GM12874 (cell line): ENCODE data around the gene GRIN2C.

Source experiments
- TF ChIP-seq, protein P1 (sequence below): IDR thresholded peaks from 2 replicates; pipeline ENCODE4 v1.5.1; 2011; ENCODE audit warnings: low read depth, mild to moderate bottlenecking, control low read depth, low read length, moderate library complexity; ENCODE audit not compliant: insufficient read depth

The GRIN2C gene

DNA sequence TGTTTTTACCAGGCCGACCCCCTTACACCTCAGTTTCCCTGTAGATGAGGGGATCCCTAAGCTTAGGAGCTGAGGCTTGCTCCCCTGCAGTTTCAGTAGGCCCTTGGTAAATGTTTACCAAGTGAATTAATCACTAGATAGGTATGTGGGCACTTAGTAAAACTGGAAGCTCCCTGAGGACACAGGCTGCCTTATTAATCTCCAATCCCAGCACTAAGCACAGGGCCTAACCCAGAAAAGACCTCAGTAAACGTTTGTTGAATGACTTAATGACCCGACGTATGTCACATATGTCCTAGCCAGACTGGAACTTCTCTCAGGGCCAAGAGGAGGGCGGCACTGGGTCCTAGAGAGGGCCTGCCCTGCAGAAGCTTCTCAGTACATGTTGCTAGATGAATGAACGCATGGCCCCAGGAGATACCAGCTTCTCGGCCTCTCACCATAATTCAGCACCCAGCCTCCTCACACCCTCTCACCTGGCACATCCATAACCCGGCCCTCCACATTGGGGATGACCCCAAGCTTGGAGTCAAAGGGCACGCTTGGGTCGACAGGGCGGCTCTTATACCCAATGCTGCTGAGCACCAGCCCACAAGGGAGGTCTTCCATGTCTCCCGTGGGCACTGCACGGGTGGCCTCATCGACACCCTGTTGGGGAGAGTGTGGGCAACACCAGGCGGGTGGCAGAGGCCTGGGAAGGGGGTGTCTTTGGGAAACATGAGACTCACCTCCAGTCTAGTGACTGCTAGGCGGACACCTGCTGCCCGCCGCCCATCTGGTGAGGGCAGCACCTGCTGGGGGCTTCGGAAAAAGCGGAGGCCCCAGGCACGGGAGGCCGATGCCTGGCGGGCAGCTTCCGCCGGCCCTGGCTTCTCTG lies 4.0 kb upstream of the GRIN2C start:
- TF ChIP-seq, protein P1, sequence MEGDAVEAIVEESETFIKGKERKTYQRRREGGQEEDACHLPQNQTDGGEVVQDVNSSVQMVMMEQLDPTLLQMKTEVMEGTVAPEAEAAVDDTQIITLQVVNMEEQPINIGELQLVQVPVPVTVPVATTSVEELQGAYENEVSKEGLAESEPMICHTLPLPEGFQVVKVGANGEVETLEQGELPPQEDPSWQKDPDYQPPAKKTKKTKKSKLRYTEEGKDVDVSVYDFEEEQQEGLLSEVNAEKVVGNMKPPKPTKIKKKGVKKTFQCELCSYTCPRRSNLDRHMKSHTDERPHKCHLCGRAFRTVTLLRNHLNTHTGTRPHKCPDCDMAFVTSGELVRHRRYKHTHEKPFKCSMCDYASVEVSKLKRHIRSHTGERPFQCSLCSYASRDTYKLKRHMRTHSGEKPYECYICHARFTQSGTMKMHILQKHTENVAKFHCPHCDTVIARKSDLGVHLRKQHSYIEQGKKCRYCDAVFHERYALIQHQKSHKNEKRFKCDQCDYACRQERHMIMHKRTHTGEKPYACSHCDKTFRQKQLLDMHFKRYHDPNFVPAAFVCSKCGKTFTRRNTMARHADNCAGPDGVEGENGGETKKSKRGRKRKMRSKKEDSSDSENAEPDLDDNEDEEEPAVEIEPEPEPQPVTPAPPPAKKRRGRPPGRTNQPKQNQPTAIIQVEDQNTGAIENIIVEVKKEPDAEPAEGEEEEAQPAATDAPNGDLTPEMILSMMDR = no peak

DNA sequence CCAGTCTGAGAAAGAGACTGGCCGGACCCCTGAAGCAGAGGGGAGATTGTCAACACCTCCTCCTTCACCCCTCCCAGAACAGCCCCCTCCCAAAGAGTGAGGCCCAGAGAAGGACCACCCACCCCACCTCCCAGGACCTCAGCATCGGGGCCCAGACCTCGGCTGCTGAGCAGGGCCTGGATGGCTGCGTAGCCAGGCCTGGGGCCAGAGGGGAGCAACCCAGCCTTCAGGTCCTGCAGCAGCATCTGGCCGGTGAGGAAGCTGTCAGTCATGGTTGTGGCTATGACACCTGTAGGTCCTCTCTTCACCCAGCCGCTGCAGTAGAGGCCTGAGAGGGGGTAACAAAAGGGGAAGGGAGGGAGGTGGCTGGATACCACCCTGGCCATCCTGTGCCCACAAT lies 3.2 kb upstream of the GRIN2C start:
- TF ChIP-seq, protein P1 = no peak

DNA sequence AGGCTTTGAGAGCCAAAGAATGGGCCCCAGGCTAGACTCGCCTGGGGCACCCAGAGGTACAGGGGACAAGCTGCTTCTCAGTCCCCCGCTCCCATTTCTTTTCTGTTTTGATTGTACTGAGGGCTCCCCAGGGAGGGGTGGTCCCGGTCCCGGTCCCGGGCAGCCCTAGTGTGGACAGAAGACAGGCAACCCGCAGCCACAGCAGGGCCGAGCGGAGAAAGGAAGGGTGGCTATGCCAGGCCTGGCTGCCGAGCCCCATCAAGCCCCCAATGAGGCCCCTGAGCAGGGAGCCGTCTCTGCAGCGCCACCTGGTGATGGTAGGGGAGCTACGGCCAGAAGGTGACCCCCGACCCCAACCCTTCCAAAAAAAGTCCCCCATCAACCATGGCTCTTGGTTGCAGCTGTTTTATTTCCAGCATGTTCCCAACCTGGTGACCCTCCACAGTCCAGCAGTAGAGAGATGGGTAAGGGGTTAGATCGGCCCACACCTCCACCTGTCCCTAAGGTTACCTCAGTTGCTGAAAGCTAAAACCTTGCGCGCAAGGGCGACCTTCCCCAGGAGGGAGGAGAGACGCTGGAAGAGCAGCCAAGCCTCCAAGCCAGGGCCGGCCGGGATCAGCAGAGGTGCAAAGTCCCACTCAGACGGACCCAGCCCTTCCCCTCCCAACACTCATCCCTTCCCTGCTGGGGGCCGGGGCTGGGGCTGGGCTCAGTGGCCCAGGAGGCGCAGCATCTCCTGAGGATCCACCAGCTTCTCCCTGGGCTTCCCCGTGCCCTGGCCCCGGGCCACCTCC lies 2.6 kb upstream of the GRIN2C start:
- TF ChIP-seq, protein P1 = peak; percentile 84

DNA sequence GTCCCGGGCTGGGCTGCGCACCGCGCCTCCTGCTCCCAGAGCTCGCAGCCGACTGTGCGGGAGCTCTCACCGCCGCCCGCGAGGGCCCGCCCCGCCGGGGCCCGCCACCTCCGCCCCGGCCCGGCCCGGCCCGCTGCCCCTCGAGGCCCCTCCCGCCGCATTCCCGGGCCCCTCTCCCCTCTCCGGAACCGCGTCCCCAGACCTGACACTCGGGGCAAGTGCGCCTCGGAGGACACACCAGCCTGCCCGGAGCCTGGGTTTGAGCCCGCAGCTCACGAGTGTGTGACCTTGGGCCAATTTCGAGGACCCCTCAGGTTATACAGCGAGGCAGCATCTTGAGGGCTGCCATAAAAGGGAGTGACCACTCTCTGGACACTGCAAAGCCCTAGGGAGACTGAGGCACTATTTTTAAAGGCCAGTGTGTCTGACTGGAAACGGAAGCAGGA lies 2.0 kb upstream of the GRIN2C start:
- TF ChIP-seq, protein P1 = no peak

DNA sequence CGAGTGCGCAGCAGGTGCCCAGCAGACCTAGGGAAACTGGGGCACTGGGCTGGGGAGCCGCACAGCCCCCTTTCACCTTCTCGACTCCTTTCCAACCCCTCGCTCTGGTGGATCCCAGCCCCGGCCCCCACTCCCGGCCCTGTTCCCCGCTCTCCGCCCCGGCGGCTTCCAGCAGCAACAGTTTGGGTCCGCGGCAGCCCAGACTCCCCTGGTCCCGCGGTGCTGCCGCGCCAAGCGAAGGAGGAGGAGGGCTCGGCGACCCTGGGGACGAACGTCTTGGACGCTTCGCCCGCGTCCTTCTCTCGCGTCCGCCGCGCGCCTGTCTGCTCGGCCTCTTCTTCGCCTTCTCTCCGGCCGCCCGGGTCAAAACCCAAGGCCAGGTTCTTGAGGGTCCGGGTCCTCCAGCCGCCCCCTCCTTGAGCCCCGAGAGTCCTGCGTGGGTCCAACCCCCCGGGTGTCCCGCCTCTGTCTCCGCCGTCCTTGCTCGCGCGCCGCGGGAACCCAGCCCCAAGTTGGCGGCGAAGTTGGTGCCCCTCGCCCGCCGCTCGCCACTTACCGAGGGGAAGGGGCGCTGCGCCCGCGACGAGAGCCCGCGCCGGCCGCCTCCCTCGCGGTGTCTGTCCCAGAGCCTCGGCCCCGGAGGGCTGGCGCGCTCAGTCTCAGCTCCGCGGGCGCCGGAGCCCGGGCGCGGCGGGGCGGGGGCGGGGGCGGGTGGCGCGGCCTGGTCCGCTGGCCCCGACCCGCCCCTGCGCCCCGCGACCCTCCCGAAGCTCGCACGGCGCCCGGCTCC lies 1.4 kb upstream of the GRIN2C start:
- TF ChIP-seq, protein P1 = no peak

DNA sequence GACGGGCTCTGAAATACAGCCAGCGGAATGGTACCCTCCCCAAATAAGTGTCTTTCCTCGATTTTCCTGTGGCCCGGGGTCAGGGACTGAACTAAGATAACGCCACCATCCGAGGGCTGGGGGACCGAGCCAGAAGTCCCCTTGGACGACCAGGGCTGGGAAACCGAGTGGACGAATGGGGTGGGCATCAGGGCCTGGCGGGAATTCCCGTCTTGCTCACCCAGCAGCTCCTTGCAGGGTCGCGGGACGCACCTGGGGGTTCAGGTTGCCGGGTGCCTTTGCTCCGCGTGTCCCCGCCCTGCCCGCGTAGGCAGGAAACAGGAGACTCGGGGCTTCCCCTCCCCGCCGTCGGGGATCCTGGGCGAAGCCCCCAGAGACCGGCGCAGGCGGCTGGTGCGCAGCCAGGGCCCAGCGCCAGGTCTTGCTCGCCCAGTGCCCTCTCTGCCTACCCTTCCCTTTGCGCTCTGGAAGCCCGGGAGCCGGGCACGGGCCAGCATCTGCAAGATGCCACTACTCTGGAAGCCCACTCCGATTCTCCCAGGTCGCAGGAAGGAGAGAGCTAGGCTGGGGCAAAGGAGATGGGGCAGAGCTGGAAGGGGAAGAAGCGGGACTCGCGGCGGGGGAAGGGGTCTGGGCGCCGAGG lies 665 bp upstream of the GRIN2C start:
- TF ChIP-seq, protein P1 = no peak
